GM19240 (cell line): Measurements from ENCODE around the gene CACNA1C.

ENCODE experiments used
- DNase-seq: peaks from one replicate; pipeline ENCODE4 v3.0.0; 2011; ENCODE audit warnings: low spot score; ENCODE audit not compliant: insufficient read length

CACNA1C gene

GRCh38 chr12:2575245-2575644 is 522.5 kb downstream of the CACNA1C start:
- DNase-seq: no peak

- DNase-seq: no peak
Measured at GRCh38 chr12:2578211-2578610, 525.4 kb downstream of the CACNA1C start.

GRCh38 chr12:2578772-2579171 is 526.0 kb downstream of the CACNA1C start:
- DNase-seq: no peak

GRCh38 chr12:2580821-2581220 is 528.0 kb downstream of the CACNA1C start:
- DNase-seq: no peak

GRCh38 chr12:2581293-2582045 is 528.7 kb downstream of the CACNA1C start:
- no peak for DNase-seq

- no peak for DNase-seq
Measured at GRCh38 chr12:2582631-2583030, 529.8 kb downstream of the CACNA1C start.

- DNase-seq: peak; percentile 61
Measured at GRCh38 chr12:2583091-2583497, 530.3 kb downstream of the CACNA1C start.

- DNase-seq: no peak
Measured at GRCh38 chr12:2583642-2584401, 531.0 kb downstream of the CACNA1C start.

- no peak for DNase-seq
Measured at GRCh38 chr12:2586156-2587038, 533.6 kb downstream of the CACNA1C start.

- no peak for DNase-seq
Measured at GRCh38 chr12:2588345-2588744, 535.6 kb downstream of the CACNA1C start.

- no peak for DNase-seq
Measured at GRCh38 chr12:2589381-2589780, 536.6 kb downstream of the CACNA1C start.

- DNase-seq: no peak
Measured at GRCh38 chr12:2593045-2593444, 540.3 kb downstream of the CACNA1C start.

- no peak for DNase-seq
Measured at GRCh38 chr12:2596441-2596840, 543.7 kb downstream of the CACNA1C start.

GRCh38 chr12:2605301-2605700 is 552.5 kb downstream of the CACNA1C start:
- DNase-seq: no peak

GRCh38 chr12:2606186-2606910 is 553.6 kb downstream of the CACNA1C start:
- no peak for DNase-seq

- DNase-seq: no peak
Measured at GRCh38 chr12:2607881-2608607, 555.3 kb downstream of the CACNA1C start.

GRCh38 chr12:2608608-2608945 is 555.8 kb downstream of the CACNA1C start:
- no peak for DNase-seq

GRCh38 chr12:2609020-2609419 is 556.2 kb downstream of the CACNA1C start:
- no peak for DNase-seq

GRCh38 chr12:2610358-2610757 is 557.6 kb downstream of the CACNA1C start:
- no peak for DNase-seq

GRCh38 chr12:2613326-2614073 is 560.7 kb downstream of the CACNA1C start:
- DNase-seq: no peak
